Left lobe of liver (tissue), 2 donors: ENCODE measurements around the gene JAML. TPM values are rescaled to one million over a fixed set of nuclear protein-coding genes. Genes with fewer than 3 reads are reported as not detected.

Experiments used
- ATAC-seq: fragments of 200-7000 bp; cut with Tn5 transposase; one replicate; pipeline ENCODE4 v1.9.1; 2020; ENCODE audit warnings: mild to moderate bottlenecking, moderate library complexity
- DNase-seq: peaks from one replicate; pipeline ENCODE4 v3.0.0-alpha.2; 2020; ENCODE audit warnings: low spot score
- total RNA-seq: library from RNA; stranded (reverse); gene quantifications from one replicate; pipeline ENCODE4 v1.2.1, GENCODE V29; 2021
- donor health status: DM: no; HTN: no; CAD: no; lungs with moderate emphysema.
- donor health status: DM: no; HTN: yes; CAD: no.

JAML gene
- 1.9 TPM for total RNA-seq

- DNase-seq, result no peak
- ATAC-seq, result peak; percentile 23
Measured at GRCh38 chr11:118224511-118225188, at the start of gene JAML. JAML (minus strand) TSS chr11:118225011; CDS start chr11:118214866, 10,145 bp downstream.

DNA sequence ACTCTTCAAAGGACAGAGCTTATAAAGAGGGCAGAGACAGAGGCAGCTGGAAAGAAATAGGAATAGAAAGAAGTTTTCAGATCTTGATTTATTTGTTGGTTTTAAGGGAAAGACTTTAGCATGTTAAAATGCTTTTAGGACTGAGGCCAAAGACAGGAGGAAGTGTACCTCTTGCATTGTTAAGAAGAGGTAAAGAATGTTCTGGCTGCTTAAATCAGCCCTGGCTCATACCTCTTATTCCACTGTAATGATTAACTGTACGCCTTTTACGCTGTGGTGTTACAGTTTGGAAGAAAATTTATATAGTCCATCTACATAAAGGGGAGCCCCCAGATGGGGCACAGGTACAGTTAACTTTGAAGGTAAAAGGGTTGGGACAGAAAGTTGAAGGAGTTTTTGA, 49.4 kb upstream of the JAML start:
- DNase-seq (no peak), ATAC-seq (no peak)

DNA sequence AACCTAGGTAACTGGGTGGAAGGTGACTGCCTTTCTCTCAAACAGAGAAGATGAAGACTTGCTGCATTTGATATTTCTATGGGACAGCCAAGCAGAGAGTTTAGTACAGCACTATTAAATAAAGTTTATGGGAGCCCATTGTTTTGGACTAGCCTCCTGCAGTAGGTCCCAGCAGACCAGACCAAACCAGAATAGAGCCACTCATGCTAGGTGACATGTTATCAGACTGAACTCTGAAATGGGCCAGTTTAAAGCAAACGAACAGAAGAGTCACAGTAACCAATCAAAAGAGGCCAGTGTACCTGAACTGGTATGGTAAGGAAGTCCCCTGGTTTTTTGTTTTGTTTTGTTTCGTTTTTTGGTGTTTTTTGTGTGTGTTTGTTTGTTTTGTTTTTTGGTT, 47.2 kb upstream of the JAML start:
- DNase-seq (no peak), ATAC-seq (no peak)

GRCh38 chr11:118267486-118267885, 42.7 kb upstream of the JAML start:
- no peak for ATAC-seq
- no peak for DNase-seq

DNA sequence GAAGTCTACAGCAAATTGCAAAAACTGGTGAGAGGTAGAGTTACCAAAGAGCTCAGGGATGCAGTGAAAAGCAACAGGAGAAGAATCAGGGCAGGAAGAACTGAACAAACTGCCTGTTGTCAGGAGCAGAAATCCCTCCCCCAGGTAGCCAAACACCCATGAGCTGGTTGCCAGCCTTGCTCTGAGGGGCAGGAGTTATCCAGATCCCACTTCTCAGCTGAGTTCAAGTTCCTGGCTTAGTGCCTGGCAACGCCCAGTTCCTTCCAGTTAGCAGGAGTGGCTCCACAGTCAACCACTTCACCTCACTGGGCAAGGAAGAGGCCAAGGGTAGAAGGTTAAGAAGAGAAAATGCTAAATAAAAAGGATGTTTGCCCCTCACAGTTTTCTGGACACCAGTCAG, 41.1 kb upstream of the JAML start:
- ATAC-seq (no peak), DNase-seq (no peak)

DNA sequence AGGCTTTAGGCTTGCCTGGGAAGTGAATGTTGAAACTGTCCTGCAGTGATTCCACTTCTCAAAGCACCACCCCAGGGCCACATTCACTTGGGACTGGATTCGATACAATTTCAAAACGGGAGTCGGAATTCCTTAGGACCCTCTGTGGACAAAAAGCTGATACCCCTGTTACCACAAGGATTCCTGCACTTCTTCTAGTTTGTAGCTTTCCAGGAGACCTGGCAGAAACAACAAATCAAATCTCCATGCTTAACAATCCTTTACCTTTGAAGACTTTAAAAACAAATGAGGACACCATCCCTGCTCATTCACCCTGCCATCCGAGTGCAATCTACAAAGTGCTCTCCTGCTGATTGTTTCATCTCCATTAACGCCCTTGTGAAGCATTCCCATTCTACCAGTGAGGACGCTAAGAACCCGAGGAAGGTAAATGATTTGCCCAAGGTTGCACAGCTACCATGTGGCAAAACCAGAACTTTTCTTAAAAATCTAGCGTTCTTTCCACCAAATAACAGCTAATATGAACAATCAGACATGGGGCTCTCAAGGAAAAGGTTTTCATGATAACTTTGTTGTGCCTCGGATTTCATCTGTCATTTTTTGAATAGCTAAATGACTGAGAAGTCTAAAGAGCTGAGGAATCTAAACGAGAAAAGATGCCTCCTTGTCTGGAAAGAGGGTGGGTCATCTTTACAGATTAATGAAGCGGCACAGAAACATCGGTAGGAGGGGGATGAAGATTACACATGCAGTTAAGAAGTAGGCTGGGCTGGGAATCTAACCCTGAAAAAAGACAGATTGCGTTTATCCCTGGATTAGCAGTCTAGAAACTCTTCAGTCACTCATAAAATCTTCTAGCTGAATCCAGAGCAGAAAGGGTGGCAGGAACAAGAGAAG, 40.0 kb upstream of the JAML start:
- no peak for DNase-seq
- ATAC-seq, result no peak

GRCh38 chr11:118263695-118264568, 39.1 kb upstream of the JAML start, which contains the start of gene MPZL2:
MPZL2 (minus strand) TSS chr11:118264297; CDS start chr11:118264153, 144 bp downstream.
- DNase-seq (peak; percentile 86), ATAC-seq (peak; percentile 97)

DNA sequence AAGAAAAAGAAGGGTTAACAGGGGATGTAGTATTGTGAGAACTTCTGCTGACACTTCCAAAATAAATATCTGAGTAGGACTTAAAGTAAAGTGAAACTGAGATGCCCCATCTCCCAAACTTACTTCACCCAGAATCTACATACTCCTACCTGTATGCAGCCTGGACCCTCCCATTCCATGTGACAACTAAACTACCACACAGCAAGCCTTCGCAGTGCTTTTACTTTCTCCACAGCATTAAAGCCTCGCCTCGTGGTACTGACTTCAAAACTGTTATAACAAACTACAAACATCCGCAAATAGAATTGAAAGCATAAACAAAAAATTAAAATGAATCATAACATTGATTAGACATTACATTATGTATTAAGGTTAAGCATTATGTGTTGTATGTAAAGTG, 38.3 kb upstream of the JAML start:
- ATAC-seq, result no peak
- DNase-seq, result no peak

DNA sequence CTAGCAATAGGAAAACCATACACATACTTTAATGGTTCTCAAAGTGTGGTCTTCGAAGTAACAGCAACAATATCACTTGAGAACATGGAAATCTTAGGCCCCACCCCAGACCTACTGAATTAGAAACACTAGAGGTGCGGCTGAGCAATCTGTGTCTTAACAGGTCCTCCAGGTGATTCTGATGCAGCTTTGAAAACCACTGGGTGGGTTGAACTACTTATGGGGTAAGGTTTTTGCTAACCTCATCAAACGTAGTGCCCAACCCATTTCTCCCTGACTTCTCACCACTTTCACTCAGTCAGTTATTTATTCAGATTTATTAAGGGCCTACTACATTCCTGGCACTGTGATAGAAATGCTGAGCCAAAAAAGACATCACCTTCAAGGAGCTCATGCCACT, 35.5 kb upstream of the JAML start:
- ATAC-seq, result no peak
- no peak for DNase-seq

GRCh38 chr11:118259138-118259537, 34.3 kb upstream of the JAML start:
- ATAC-seq, result no peak
- DNase-seq, result no peak

DNA sequence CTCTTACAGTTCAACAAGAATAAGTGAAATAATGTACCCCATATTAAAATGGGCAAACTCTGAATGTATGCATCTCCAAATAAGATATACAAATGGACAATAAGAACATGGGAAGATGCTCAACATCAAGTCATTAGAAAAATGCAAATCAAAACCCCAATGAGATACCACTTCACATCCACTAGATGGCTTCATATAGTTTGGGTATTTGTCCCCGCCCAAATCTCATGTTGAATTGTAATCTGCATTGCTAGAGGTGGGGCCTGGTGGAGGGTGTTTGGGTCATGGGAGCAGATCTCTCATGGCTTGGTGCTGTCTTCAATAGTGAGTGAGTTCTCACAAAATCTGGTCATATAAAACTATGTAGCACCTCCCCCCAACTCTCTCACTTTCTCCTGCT, 33.6 kb upstream of the JAML start:
- ATAC-seq (peak; percentile 29), DNase-seq (no peak)

DNA sequence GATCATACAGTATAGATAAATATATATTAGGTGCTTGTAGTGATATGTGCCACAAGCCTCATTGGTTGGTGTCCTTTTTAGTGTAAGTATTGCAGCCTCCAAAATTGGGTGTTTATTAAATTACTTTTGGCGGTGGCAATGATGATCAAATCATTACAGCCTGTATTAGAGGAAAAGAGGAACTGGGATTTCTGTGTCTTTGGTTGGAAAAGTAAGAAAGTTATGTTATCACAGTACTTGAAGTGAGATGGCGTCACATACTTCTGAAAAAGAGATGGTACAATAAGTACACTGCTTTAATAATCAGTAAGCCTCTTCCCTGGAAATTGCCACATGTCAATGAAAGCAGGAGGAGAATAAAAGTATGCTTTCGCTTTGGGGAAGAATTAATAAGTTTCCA, 27.9 kb upstream of the JAML start:
- no peak for DNase-seq
- no peak for ATAC-seq

GRCh38 chr11:118251858-118252652, 27.2 kb upstream of the JAML start, which contains the start of gene MPZL3:
MPZL3 (minus strand) TSS chr11:118252365; CDS start chr11:118252294, 71 bp downstream.
- ATAC-seq (peak; percentile 89), DNase-seq (peak; percentile 85)

- ATAC-seq, result peak; percentile 90
- DNase-seq, result no peak
Measured at GRCh38 chr11:118247041-118247440, 22.2 kb upstream of the JAML start.

- ATAC-seq (no peak), DNase-seq (no peak)
Measured at GRCh38 chr11:118245936-118246562, 21.2 kb upstream of the JAML start.

- DNase-seq (no peak), ATAC-seq (no peak)
Measured at GRCh38 chr11:118243993-118244762, 19.4 kb upstream of the JAML start.

- no peak for DNase-seq
- no peak for ATAC-seq
Measured at GRCh38 chr11:118243161-118243560, 18.4 kb upstream of the JAML start.

DNA sequence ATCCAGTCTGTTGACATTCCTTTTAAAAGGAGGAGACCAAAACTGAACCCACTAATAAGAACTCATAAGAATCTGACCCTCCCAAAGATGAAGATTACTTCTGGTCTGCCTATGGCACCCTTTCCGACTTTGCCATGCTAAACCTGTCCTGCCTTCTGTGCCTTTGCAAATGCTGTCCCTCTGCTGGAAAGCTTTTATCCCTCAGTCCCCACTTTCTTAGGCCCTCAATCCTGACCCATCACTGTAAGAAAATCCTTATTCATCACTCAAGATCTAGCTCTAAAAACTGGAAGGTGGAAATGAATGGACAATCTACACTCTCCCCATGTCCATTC, 16.9 kb upstream of the JAML start:
- ATAC-seq (no peak), DNase-seq (no peak)
